Activated naive CD8-positive, alpha-beta T cell treated with anti-CD3 and anti-CD28 coated beads, Interleukin-2, amount 50 U/mL, for 24 hours (primary cell): ENCODE results near the gene ACCSL.

Experiments used
- ATAC-seq: fragments of 150-1000 bp; cut with Tn5 transposase; one replicate; pipeline ENCODE4 v1.10.0; 2021
- DNase-seq: peaks from one replicate; pipeline ENCODE4 v3.0.0; 2021
- H3K27ac Mint-ChIP-seq: one replicate; pipeline ENCODE4 v1.8.0; 2021; ENCODE audit warnings: mild to moderate bottlenecking, mixed read lengths
- H3K27me3 Mint-ChIP-seq: one replicate; pipeline ENCODE4 v1.8.0; 2021; ENCODE audit warnings: mixed read lengths
- H3K36me3 Mint-ChIP-seq: one replicate; pipeline ENCODE4 v1.8.0; 2021; ENCODE audit warnings: low read depth, mixed read lengths
- H3K4me1 Mint-ChIP-seq: one replicate; pipeline ENCODE4 v1.8.0; 2021; ENCODE audit warnings: mixed read lengths
- H3K4me3 Mint-ChIP-seq: one replicate; pipeline ENCODE4 v1.8.0; 2021; ENCODE audit warnings: mild to moderate bottlenecking, moderate library complexity, mixed read lengths
- H3K9me3 Mint-ChIP-seq: one replicate; pipeline ENCODE4 v1.8.0; 2021; ENCODE audit warnings: mixed read lengths

The ACCSL gene

GRCh38 chr11:44031549-44031948 is 16.2 kb upstream of the ACCSL start:
- Mint-ChIP-seq H3K27me3 (peaks cover 21% of the 10 kb centered on the region), H3K9me3 (no peaks in the 10 kb centered on the region), H3K27ac (no peak overlapping the region), H3K4me3 (no peak overlapping the region), H3K4me1 (no peaks in the 10 kb centered on the region), H3K36me3 (no peaks in the 10 kb centered on the region)
- DNase-seq: no peak
- ATAC-seq: no peak

- Mint-ChIP-seq H3K9me3 (no peaks in the 10 kb centered on the region), H3K27me3 (peaks cover 21% of the 10 kb centered on the region), H3K4me1 (no peaks in the 10 kb centered on the region), H3K4me3 (no peak overlapping the region), H3K27ac (no peak overlapping the region), H3K36me3 (no peaks in the 10 kb centered on the region)
- no peak for DNase-seq
- ATAC-seq: no peak
Observed at GRCh38 chr11:44032299-44033085, 15.3 kb upstream of the ACCSL start.

- H3K27ac Mint-ChIP-seq: no peak overlapping the region
- H3K4me1 Mint-ChIP-seq: no peaks in the 10 kb centered on the region
- no peaks in the 10 kb centered on the region for H3K9me3 Mint-ChIP-seq
- peaks cover 26% of the 10 kb centered on the region for H3K27me3 Mint-ChIP-seq
- H3K36me3 Mint-ChIP-seq: no peaks in the 10 kb centered on the region
- DNase-seq (no peak), ATAC-seq (no peak)
- no peak overlapping the region for H3K4me3 Mint-ChIP-seq
Observed at GRCh38 chr11:44033411-44033850, 14.3 kb upstream of the ACCSL start.

GRCh38 chr11:44033856-44034255 is 13.9 kb upstream of the ACCSL start:
- Mint-ChIP-seq H3K36me3 (no peaks in the 10 kb centered on the region), H3K27ac (no peak overlapping the region), H3K9me3 (no peaks in the 10 kb centered on the region), H3K4me3 (no peak overlapping the region), H3K27me3 (peaks cover 24% of the 10 kb centered on the region), H3K4me1 (no peaks in the 10 kb centered on the region)
- ATAC-seq: no peak
- DNase-seq: no peak

- Mint-ChIP-seq H3K4me1 (no peaks in the 10 kb centered on the region), H3K4me3 (no peak overlapping the region), H3K9me3 (no peaks in the 10 kb centered on the region), H3K36me3 (no peaks in the 10 kb centered on the region), H3K27ac (no peak overlapping the region), H3K27me3 (peaks cover 16% of the 10 kb centered on the region)
- ATAC-seq (no peak), DNase-seq (no peak)
Observed at GRCh38 chr11:44034639-44035038, 13.1 kb upstream of the ACCSL start.

GRCh38 chr11:44036811-44037657 is 10.7 kb upstream of the ACCSL start:
- peaks cover 5% of the 10 kb centered on the region for H3K27me3 Mint-ChIP-seq
- no peak overlapping the region for H3K4me3 Mint-ChIP-seq
- H3K4me1 Mint-ChIP-seq: no peaks in the 10 kb centered on the region
- peak; percentile 29 for DNase-seq
- H3K9me3 Mint-ChIP-seq: no peaks in the 10 kb centered on the region
- no peak overlapping the region for H3K27ac Mint-ChIP-seq
- peak; percentile 64 for ATAC-seq
- H3K36me3 Mint-ChIP-seq: no peaks in the 10 kb centered on the region

- Mint-ChIP-seq H3K9me3 (no peaks in the 10 kb centered on the region), H3K36me3 (no peaks in the 10 kb centered on the region), H3K4me3 (no peak overlapping the region), H3K27me3 (peaks cover 5% of the 10 kb centered on the region), H3K27ac (no peak overlapping the region), H3K4me1 (no peaks in the 10 kb centered on the region)
- ATAC-seq (no peak), DNase-seq (no peak)
Observed at GRCh38 chr11:44037658-44037998, 10.2 kb upstream of the ACCSL start.

- H3K4me3 Mint-ChIP-seq: no peak overlapping the region
- DNase-seq: no peak
- H3K27ac Mint-ChIP-seq: no peak overlapping the region
- no peaks in the 10 kb centered on the region for H3K4me1 Mint-ChIP-seq
- no peaks in the 10 kb centered on the region for H3K36me3 Mint-ChIP-seq
- H3K27me3 Mint-ChIP-seq: peaks cover 2% of the 10 kb centered on the region
- ATAC-seq: no peak
- H3K9me3 Mint-ChIP-seq: no peaks in the 10 kb centered on the region
Observed at GRCh38 chr11:44043157-44043556, 4.6 kb upstream of the ACCSL start.

- peaks cover 2% of the 10 kb centered on the region for H3K27me3 Mint-ChIP-seq
- ATAC-seq (no peak), DNase-seq (no peak)
- H3K4me1 Mint-ChIP-seq: no peaks in the 10 kb centered on the region
- H3K27ac Mint-ChIP-seq: no peak overlapping the region
- no peaks in the 10 kb centered on the region for H3K36me3 Mint-ChIP-seq
- H3K4me3 Mint-ChIP-seq: no peak overlapping the region
- H3K9me3 Mint-ChIP-seq: no peaks in the 10 kb centered on the region
Observed at GRCh38 chr11:44046182-44046581, 1.6 kb upstream of the ACCSL start.

- peaks cover 2% of the 10 kb centered on the region for H3K27me3 Mint-ChIP-seq
- ATAC-seq: no peak
- no peak overlapping the region for H3K4me3 Mint-ChIP-seq
- no peak overlapping the region for H3K27ac Mint-ChIP-seq
- H3K36me3 Mint-ChIP-seq: no peaks in the 10 kb centered on the region
- no peaks in the 10 kb centered on the region for H3K4me1 Mint-ChIP-seq
- DNase-seq: no peak
- H3K9me3 Mint-ChIP-seq: no peaks in the 10 kb centered on the region
Observed at GRCh38 chr11:44047298-44047697, 483 bp upstream of the ACCSL start.

GRCh38 chr11:44049832-44050231 is 2.1 kb downstream of the ACCSL start:
- Mint-ChIP-seq H3K27ac (no peak overlapping the region), H3K4me1 (no peaks in the 10 kb centered on the region), H3K9me3 (no peaks in the 10 kb centered on the region), H3K36me3 (no peaks in the 10 kb centered on the region), H3K4me3 (no peak overlapping the region), H3K27me3 (peaks cover 2% of the 10 kb centered on the region)
- DNase-seq (no peak), ATAC-seq (no peak)

GRCh38 chr11:44051171-44051570 is 3.4 kb downstream of the ACCSL start:
- Mint-ChIP-seq H3K4me1 (no peaks in the 10 kb centered on the region), H3K9me3 (no peaks in the 10 kb centered on the region), H3K36me3 (no peaks in the 10 kb centered on the region), H3K27ac (no peak overlapping the region), H3K27me3 (peaks cover 2% of the 10 kb centered on the region), H3K4me3 (no peak overlapping the region)
- no peak for ATAC-seq
- DNase-seq: no peak

- Mint-ChIP-seq H3K36me3 (no peaks in the 10 kb centered on the region), H3K9me3 (no peaks in the 10 kb centered on the region), H3K4me3 (no peak overlapping the region), H3K27ac (no peak overlapping the region), H3K27me3 (peaks cover 1% of the 10 kb centered on the region), H3K4me1 (no peaks in the 10 kb centered on the region)
- DNase-seq (no peak), ATAC-seq (no peak)
Observed at GRCh38 chr11:44057340-44057739, 9.6 kb downstream of the ACCSL start.

GRCh38 chr11:44058275-44058674 is 10.5 kb downstream of the ACCSL start:
- no peaks in the 10 kb centered on the region for H3K4me1 Mint-ChIP-seq
- no peaks in the 10 kb centered on the region for H3K36me3 Mint-ChIP-seq

GRCh38 chr11:44065161-44065661 is 17.4 kb downstream of the ACCSL start:
- Mint-ChIP-seq H3K4me1 (peaks cover 24% of the 10 kb centered on the region), H3K9me3 (no peaks in the 10 kb centered on the region), H3K27ac (peak overlapping the region; percentile 87), H3K27me3 (no peaks in the 10 kb centered on the region), H3K4me3 (peak overlapping the region; percentile 81), H3K36me3 (no peaks in the 10 kb centered on the region)
- no peak for DNase-seq
- ATAC-seq: no peak

More at GRCh38 chr11:44058275-44058674, 10.5 kb downstream of the ACCSL start:
- Mint-ChIP-seq H3K27me3 (peaks cover 1% of the 10 kb centered on the region), H3K9me3 (no peaks in the 10 kb centered on the region), H3K4me3 (no peak overlapping the region), H3K27ac (no peak overlapping the region)
- DNase-seq: no peak
- ATAC-seq: no peak
